Measurements from ENCODE around the gene ZDHHC5. TPM values are rescaled to one million over a fixed set of nuclear protein-coding genes. Genes with fewer than 3 reads are reported as not detected.
A peak's percentile ranks its signal among the peaks of the same experiment; 100 is the strongest.

ZDHHC5 gene
- total and polyA plus RNA-seq, 2 of the 13 experiments (the other 11 are each of a cell fraction or from before 2014, with no cell fraction given), result 26.6 to 34.0 TPM

DNA sequence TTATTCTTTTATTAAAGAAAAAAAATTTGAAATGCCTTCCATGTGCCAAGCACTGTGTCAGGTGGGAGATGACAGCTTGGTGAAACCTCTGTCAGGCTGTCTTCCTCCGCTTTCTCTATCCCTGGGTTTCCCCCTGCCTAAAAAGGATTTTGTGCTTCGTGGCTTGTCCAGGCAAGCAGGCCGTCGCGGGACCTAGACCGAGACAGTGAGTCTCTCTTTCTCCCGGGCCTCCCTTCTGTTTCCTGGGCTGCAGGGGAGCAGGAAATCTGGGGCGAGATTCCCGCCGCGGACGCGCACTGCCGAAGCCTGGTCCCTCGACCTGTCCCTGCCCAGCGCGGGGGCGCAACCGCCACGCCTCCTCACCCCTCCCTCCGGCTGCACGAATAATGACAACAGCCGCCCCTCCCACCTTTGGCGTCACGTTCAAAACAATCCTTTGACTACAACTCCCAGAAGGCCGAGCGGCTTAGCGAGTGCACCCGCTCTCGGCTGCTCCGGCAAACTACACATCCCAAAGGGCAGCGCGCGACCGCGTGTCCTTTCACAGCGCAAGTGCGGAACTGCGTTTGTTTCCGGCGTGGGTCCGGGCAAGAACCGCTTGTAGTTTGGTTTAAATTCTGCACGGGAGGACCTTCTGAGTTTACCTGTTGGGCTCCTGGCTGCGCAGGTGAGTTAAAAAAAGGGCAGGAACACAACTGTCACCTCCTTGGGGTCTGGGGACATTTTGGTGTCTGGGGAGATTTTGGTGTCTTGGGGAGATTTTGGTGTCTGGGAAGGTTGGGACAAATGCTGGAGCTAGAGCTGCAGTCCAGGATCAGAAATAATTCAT, 10.5 kb upstream of the ZDHHC5 start, which contains the start of gene CLP1 (continued):
- TF ChIP-seq TARDBP (CRISPR knock-in tag; IDR thresholded peaks at IDR 0.05) (peak; percentile 87), EEA1 (CRISPR knock-in tag; IDR thresholded peaks at IDR 0.05; ENCODE audit: borderline replicate concordance) (no peak; the same call in 1 of the 2 replicates), ZNF343 (CRISPR knock-in tag; IDR thresholded peaks at IDR 0.05) (0 out of 2 replicates have a peak, but pooled peaks have one; percentile 51), PCBP2 (optimal IDR thresholded peaks at IDR 0.05; ENCODE audit: low read depth, low read length, poor library complexity, severe bottlenecking) (no peak), CHCHD3 (CRISPR knock-in tag; IDR thresholded peaks at IDR 0.05) (no peak), ZNF326 (CRISPR knock-in tag; IDR thresholded peaks at IDR 0.05; ENCODE audit: borderline replicate concordance) (no peak), FOXK1 (CRISPR knock-in tag; IDR thresholded peaks at IDR 0.05; ENCODE audit: borderline replicate concordance, low read depth) (peak; percentile 99), ZNF501 (CRISPR knock-in tag; IDR thresholded peaks at IDR 0.05) (peak; percentile 95), ZNF160 (CRISPR knock-in tag; IDR thresholded peaks at IDR 0.05) (0 out of 2 replicates have a peak, but pooled peaks have one; percentile 16)
- TF ChIP-seq, protein P1, sequence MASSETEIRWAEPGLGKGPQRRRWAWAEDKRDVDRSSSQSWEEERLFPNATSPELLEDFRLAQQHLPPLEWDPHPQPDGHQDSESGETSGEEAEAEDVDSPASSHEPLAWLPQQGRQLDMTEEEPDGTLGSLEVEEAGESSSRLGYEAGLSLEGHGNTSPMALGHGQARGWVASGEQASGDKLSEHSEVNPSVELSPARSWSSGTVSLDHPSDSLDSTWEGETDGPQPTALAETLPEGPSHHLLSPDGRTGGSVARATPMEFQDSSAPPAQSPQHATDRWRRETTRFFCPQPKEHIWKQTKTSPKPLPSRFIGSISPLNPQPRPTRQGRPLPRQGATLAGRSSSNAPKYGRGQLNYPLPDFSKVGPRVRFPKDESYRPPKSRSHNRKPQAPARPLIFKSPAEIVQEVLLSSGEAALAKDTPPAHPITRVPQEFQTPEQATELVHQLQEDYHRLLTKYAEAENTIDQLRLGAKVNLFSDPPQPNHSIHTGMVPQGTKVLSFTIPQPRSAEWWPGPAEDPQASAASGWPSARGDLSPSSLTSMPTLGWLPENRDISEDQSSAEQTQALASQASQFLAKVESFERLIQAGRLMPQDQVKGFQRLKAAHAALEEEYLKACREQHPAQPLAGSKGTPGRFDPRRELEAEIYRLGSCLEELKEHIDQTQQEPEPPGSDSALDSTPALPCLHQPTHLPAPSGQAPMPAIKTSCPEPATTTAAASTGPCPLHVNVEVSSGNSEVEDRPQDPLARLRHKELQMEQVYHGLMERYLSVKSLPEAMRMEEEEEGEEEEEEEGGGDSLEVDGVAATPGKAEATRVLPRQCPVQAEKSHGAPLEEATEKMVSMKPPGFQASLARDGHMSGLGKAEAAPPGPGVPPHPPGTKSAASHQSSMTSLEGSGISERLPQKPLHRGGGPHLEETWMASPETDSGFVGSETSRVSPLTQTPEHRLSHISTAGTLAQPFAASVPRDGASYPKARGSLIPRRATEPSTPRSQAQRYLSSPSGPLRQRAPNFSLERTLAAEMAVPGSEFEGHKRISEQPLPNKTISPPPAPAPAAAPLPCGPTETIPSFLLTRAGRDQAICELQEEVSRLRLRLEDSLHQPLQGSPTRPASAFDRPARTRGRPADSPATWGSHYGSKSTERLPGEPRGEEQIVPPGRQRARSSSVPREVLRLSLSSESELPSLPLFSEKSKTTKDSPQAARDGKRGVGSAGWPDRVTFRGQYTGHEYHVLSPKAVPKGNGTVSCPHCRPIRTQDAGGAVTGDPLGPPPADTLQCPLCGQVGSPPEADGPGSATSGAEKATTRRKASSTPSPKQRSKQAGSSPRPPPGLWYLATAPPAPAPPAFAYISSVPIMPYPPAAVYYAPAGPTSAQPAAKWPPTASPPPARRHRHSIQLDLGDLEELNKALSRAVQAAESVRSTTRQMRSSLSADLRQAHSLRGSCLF (CRISPR knock-in tag; IDR thresholded peaks at IDR 0.05; ENCODE audit: borderline replicate concordance), result no peak
- TF ChIP-seq, protein P2, sequence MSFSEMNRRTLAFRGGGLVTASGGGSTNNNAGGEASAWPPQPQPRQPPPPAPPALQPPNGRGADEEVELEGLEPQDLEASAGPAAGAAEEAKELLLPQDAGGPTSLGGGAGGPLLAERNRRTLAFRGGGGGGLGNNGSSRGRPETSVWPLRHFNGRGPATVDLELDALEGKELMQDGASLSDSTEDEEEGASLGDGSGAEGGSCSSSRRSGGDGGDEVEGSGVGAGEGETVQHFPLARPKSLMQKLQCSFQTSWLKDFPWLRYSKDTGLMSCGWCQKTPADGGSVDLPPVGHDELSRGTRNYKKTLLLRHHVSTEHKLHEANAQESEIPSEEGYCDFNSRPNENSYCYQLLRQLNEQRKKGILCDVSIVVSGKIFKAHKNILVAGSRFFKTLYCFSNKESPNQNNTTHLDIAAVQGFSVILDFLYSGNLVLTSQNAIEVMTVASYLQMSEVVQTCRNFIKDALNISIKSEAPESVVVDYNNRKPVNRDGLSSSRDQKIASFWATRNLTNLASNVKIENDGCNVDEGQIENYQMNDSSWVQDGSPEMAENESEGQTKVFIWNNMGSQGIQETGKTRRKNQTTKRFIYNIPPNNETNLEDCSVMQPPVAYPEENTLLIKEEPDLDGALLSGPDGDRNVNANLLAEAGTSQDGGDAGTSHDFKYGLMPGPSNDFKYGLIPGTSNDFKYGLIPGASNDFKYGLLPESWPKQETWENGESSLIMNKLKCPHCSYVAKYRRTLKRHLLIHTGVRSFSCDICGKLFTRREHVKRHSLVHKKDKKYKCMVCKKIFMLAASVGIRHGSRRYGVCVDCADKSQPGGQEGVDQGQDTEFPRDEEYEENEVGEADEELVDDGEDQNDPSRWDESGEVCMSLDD (CRISPR knock-in tag; IDR thresholded peaks at IDR 0.05; ENCODE audit: borderline replicate concordance), result no peak
- TF ChIP-seq, protein P3, sequence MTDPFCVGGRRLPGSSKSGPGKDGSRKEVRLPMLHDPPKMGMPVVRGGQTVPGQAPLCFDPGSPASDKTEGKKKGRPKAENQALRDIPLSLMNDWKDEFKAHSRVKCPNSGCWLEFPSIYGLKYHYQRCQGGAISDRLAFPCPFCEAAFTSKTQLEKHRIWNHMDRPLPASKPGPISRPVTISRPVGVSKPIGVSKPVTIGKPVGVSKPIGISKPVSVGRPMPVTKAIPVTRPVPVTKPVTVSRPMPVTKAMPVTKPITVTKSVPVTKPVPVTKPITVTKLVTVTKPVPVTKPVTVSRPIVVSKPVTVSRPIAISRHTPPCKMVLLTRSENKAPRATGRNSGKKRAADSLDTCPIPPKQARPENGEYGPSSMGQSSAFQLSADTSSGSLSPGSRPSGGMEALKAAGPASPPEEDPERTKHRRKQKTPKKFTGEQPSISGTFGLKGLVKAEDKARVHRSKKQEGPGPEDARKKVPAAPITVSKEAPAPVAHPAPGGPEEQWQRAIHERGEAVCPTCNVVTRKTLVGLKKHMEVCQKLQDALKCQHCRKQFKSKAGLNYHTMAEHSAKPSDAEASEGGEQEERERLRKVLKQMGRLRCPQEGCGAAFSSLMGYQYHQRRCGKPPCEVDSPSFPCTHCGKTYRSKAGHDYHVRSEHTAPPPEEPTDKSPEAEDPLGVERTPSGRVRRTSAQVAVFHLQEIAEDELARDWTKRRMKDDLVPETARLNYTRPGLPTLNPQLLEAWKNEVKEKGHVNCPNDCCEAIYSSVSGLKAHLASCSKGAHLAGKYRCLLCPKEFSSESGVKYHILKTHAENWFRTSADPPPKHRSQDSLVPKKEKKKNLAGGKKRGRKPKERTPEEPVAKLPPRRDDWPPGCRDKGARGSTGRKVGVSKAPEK (CRISPR knock-in tag; IDR thresholded peaks at IDR 0.05; ENCODE audit: borderline replicate concordance), result no peak; the same call in 1 of the 2 replicates
- TF ChIP-seq, protein P4, sequence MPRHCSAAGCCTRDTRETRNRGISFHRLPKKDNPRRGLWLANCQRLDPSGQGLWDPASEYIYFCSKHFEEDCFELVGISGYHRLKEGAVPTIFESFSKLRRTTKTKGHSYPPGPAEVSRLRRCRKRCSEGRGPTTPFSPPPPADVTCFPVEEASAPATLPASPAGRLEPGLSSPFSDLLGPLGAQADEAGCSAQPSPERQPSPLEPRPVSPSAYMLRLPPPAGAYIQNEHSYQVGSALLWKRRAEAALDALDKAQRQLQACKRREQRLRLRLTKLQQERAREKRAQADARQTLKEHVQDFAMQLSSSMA (CRISPR knock-in tag; IDR thresholded peaks at IDR 0.05), result 0 out of 2 replicates have a peak, but pooled peaks have one; percentile 21
- TF ChIP-seq, protein P5, sequence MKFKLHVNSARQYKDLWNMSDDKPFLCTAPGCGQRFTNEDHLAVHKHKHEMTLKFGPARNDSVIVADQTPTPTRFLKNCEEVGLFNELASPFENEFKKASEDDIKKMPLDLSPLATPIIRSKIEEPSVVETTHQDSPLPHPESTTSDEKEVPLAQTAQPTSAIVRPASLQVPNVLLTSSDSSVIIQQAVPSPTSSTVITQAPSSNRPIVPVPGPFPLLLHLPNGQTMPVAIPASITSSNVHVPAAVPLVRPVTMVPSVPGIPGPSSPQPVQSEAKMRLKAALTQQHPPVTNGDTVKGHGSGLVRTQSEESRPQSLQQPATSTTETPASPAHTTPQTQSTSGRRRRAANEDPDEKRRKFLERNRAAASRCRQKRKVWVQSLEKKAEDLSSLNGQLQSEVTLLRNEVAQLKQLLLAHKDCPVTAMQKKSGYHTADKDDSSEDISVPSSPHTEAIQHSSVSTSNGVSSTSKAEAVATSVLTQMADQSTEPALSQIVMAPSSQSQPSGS (CRISPR knock-in tag; IDR thresholded peaks at IDR 0.05), result peak; percentile 67; the same call in 1 of the 2 replicates
